Dendritic cell treated with granulocyte-macrophage colony-stimulating factor and Interleukin-4, amounts not matched to agents 40 ng/mL and 50 ng/mL, for 4 days (primary cell): ENCODE measurements around the gene PLPPR4.
"Not testable (repeated sequence)": the region's sequence is repeated elsewhere in the genome, so short reads cannot be mapped to it uniquely, and the experiment has no call there.

Source experiments
- H3K27ac Mint-ChIP-seq: one replicate; pipeline ENCODE4 v1.8.0; 2022; ENCODE audit warnings: mild to moderate bottlenecking, mixed read lengths
- H3K27me3 Mint-ChIP-seq: one replicate; pipeline ENCODE4 v1.8.0; 2022; ENCODE audit warnings: mild to moderate bottlenecking, mixed read lengths
- H3K36me3 Mint-ChIP-seq: one replicate; pipeline ENCODE4 v1.8.0; 2022; ENCODE audit warnings: low read depth, mixed read lengths
- H3K4me1 Mint-ChIP-seq: one replicate; pipeline ENCODE4 v1.8.0; 2022; ENCODE audit warnings: low read depth, mixed read lengths
- H3K4me3 Mint-ChIP-seq: one replicate; pipeline ENCODE4 v1.8.0; 2022; ENCODE audit warnings: mild to moderate bottlenecking, moderate library complexity, mixed read lengths
- H3K9me3 Mint-ChIP-seq: one replicate; pipeline ENCODE4 v1.8.0; 2022; ENCODE audit warnings: mixed read lengths
- intact Hi-C: fragments of 100-400 bp; cut with micrococcal nuclease; formaldehyde crosslinking; loops from one replicate; pipeline ENCODE4 v1.15.0; 2022

The PLPPR4 gene

DNA sequence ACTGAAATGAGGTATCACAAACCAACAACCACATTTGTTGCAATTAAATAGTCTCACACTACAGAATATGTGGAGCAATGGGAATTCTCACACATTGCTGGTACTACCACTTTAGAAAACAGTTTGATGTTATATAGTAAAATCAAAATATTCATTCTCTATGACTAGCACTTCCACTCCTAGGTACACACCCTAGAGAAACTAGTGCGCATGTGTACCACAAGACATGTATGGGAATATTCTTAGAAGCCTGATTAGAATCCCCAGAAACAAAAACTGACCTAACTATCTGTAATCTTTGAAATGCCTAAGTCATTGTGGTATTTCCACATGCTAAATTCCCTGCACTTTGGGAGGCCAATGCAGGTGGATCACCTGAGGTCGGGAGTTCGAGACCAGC lies 18.1 kb upstream of the PLPPR4 start:
- intact Hi-C loops = no loop called here
- H3K9me3 Mint-ChIP-seq = peaks cover 6% of the 10 kb centered on the region
- no peaks in the 10 kb centered on the region for H3K27me3 Mint-ChIP-seq
- H3K27ac Mint-ChIP-seq = no peak overlapping the region
- H3K4me1 Mint-ChIP-seq = peaks cover 5% of the 10 kb centered on the region
- H3K4me3 Mint-ChIP-seq = no peak overlapping the region
- no peaks in the 10 kb centered on the region for H3K36me3 Mint-ChIP-seq

GRCh38 chr1:99247199-99247598 lies 17.1 kb upstream of the PLPPR4 start:
- H3K4me1 Mint-ChIP-seq = peaks cover 5% of the 10 kb centered on the region
- no peak overlapping the region for H3K27ac Mint-ChIP-seq
- peaks cover 6% of the 10 kb centered on the region for H3K9me3 Mint-ChIP-seq
- intact Hi-C loops = no loop called here
- no peak overlapping the region for H3K4me3 Mint-ChIP-seq
- H3K27me3 Mint-ChIP-seq = no peaks in the 10 kb centered on the region
- no peaks in the 10 kb centered on the region for H3K36me3 Mint-ChIP-seq

DNA sequence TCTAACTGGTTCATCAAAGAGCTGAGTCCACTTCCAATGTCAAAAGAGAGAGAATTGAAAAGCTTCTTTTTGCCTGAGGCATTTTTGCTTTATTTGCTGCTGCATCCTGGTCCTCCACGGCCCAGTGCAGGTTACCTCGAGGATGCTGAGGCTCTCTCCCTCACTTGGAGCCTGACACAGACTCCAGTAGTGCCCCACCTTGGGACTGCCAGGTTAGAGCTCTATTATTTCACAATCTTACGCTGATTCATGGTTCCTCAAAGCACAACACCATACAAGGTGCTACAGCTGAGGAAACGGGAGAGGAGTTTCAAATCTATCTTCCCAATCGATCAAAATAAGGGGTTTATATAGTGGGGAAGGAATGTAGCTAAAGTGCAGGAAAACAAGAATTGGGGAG lies 13.6 kb upstream of the PLPPR4 start:
- Mint-ChIP-seq H3K36me3 (no peaks in the 10 kb centered on the region), H3K4me1 (peaks cover 5% of the 10 kb centered on the region), H3K27ac (no peak overlapping the region), H3K9me3 (peaks cover 6% of the 10 kb centered on the region), H3K4me3 (no peak overlapping the region), H3K27me3 (no peaks in the 10 kb centered on the region)
- intact Hi-C loops = no loop called here

DNA sequence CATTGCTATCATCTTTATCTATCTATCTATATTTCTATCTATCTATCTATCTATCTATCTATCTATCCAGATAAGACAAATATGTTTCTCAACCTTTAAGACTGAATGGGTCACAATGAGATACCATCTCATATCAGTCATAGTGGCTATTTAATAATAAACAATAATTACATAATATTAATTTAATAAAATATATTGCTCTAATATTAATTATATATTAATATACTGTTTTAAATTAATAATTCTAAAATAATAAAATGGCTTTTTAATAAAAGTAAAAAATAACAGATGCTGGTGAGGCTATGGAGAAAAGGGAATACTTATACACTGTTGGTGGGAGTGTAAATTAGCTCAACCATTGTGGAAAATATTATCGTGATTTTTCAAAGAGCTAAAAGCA lies 13.0 kb upstream of the PLPPR4 start:
- Mint-ChIP-seq H3K36me3 (no peaks in the 10 kb centered on the region), H3K27ac (no peak overlapping the region), H3K9me3 (peaks cover 6% of the 10 kb centered on the region), H3K4me3 (no peak overlapping the region), H3K27me3 (no peaks in the 10 kb centered on the region), H3K4me1 (peaks cover 5% of the 10 kb centered on the region)
- intact Hi-C loops = no loop called here

DNA sequence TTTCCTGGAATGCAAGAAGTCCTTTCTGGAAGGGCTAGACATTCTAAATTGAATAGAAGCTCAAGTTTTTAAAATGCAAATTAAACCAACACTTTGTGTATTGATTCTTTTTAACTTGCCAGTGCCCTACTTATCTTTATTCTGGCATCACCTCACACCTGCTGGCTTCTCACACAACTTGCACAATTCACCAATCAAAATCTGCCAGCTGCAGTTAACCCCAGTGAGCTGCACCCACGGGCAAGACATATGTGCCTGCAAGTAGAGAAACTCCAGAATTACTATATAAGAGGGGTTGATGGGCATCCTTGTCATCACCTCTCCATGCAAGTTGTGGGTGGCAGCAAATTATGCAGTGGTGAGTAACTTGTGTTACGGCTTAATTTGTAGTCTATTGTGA lies 11.7 kb upstream of the PLPPR4 start:
- Mint-ChIP-seq H3K36me3 (no peaks in the 10 kb centered on the region), H3K4me3 (no peak overlapping the region), H3K27ac (no peak overlapping the region), H3K27me3 (no peaks in the 10 kb centered on the region), H3K4me1 (peaks cover 5% of the 10 kb centered on the region), H3K9me3 (no peaks in the 10 kb centered on the region)
- intact Hi-C loops = no loop called here

GRCh38 chr1:99260402-99260801 lies 3.9 kb upstream of the PLPPR4 start:
- H3K27ac Mint-ChIP-seq, H3K36me3 Mint-ChIP-seq, H3K4me3 Mint-ChIP-seq, intact Hi-C loops, H3K4me1 Mint-ChIP-seq, H3K9me3 Mint-ChIP-seq: not testable (repeated sequence)
- H3K27me3 Mint-ChIP-seq = peaks cover 28% of the 10 kb centered on the region

DNA sequence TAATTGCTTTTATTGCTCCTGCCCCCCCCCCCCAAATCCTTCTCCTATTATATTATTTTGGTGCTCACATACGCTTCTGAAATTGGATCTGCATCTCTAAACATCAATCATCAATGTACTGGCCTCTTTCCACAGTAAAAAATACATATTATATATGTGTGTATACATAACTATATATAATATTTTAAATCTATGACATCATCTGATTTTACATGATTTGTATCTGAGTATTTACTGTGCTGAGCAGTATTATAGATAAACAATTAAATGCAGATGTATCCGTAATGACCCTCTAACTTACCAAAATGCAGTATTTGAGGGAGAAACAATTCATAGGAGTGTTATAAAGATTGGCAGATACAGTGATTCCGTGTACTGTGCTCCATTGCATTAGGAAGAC lies 832 bp downstream of the PLPPR4 start:
- Mint-ChIP-seq H3K36me3 (no peaks in the 10 kb centered on the region), H3K4me3 (no peak overlapping the region)

GRCh38 chr1:99266726-99267125 lies 2.4 kb downstream of the PLPPR4 start:
- Mint-ChIP-seq H3K4me3 (no peak overlapping the region), H3K9me3 (no peaks in the 10 kb centered on the region), H3K27ac (no peak overlapping the region), H3K27me3 (peaks cover 32% of the 10 kb centered on the region), H3K4me1 (peaks cover 9% of the 10 kb centered on the region), H3K36me3 (no peaks in the 10 kb centered on the region)
- intact Hi-C loops = no loop called here

More for the DNA sequence above, 832 bp downstream of the PLPPR4 start:
- H3K27ac Mint-ChIP-seq = no peak overlapping the region
- peaks cover 32% of the 10 kb centered on the region for H3K27me3 Mint-ChIP-seq
- H3K4me1 Mint-ChIP-seq = peaks cover 9% of the 10 kb centered on the region
- intact Hi-C loops = no loop called here
- no peaks in the 10 kb centered on the region for H3K9me3 Mint-ChIP-seq

- Mint-ChIP-seq H3K4me1 (peaks cover 9% of the 10 kb centered on the region), H3K36me3 (no peaks in the 10 kb centered on the region), H3K27ac (no peak overlapping the region), H3K4me3 (no peak overlapping the region), H3K27me3 (peaks cover 25% of the 10 kb centered on the region), H3K9me3 (no peaks in the 10 kb centered on the region)
- intact Hi-C loops = no loop called here
Observed at GRCh38 chr1:99268021-99268420, 3.7 kb downstream of the PLPPR4 start.

GRCh38 chr1:99269321-99269720 lies 5.0 kb downstream of the PLPPR4 start:
- Mint-ChIP-seq H3K27me3 (peaks cover 15% of the 10 kb centered on the region), H3K36me3 (no peaks in the 10 kb centered on the region), H3K27ac (no peak overlapping the region), H3K9me3 (no peaks in the 10 kb centered on the region), H3K4me1 (peaks cover 4% of the 10 kb centered on the region), H3K4me3 (no peak overlapping the region)
- intact Hi-C loops = no loop called here

GRCh38 chr1:99270646-99271045 lies 6.4 kb downstream of the PLPPR4 start:
- H3K9me3 Mint-ChIP-seq = no peaks in the 10 kb centered on the region
- no peaks in the 10 kb centered on the region for H3K36me3 Mint-ChIP-seq
- intact Hi-C loops = no loop called here
- H3K4me1 Mint-ChIP-seq = no peaks in the 10 kb centered on the region
- peaks cover 3% of the 10 kb centered on the region for H3K27me3 Mint-ChIP-seq
- no peak overlapping the region for H3K27ac Mint-ChIP-seq
- no peak overlapping the region for H3K4me3 Mint-ChIP-seq

DNA sequence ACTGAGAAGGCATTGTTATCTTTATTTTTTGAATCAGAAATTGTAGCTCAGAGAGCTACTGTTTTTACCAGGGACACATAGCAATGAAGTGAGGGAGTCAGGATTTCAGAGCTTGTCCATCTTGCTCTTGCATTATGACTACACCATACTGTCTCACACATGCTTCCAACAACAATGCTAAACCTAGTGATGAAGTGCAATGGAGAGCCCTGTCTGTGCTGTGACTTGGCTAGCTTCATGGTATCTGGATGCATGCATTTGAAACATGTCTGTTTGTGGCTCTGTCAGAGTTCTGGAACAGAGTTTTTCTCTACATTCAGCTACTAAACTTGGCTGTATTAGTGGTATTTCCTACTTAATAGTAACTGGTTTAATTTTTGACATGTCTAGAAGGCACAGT lies 7.0 kb downstream of the PLPPR4 start:
- Mint-ChIP-seq H3K36me3 (no peaks in the 10 kb centered on the region), H3K9me3 (no peaks in the 10 kb centered on the region), H3K4me3 (no peak overlapping the region), H3K27ac (no peak overlapping the region), H3K4me1 (no peaks in the 10 kb centered on the region), H3K27me3 (no peaks in the 10 kb centered on the region)
- intact Hi-C loops = no loop called here

DNA sequence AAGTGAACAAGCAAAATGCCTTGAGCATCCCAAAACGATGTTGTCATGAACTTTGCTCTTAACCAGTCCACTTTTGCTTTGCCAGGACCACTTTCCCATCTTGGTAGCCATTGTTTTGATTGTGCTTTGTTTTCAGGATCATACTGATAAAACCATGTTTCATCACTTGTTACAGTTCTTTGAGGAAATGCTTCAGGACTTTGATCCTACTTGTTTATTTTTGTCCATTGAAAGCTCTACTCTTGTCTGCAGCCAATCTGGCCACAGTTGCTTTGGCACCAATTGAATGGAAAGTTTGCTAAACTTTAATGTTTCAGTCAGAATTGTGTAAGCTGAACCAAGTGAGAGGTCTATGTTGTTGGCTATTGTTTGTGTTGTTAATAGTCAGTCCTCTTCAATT lies 12.8 kb downstream of the PLPPR4 start:
- intact Hi-C loops = no loop called here
- H3K9me3 Mint-ChIP-seq = no peaks in the 10 kb centered on the region
- H3K27ac Mint-ChIP-seq = no peak overlapping the region
- no peaks in the 10 kb centered on the region for H3K4me1 Mint-ChIP-seq
- no peak overlapping the region for H3K4me3 Mint-ChIP-seq
- H3K27me3 Mint-ChIP-seq = no peaks in the 10 kb centered on the region
- no peaks in the 10 kb centered on the region for H3K36me3 Mint-ChIP-seq

GRCh38 chr1:99279525-99279924 lies 15.2 kb downstream of the PLPPR4 start:
- H3K27ac Mint-ChIP-seq = no peak overlapping the region
- H3K9me3 Mint-ChIP-seq = no peaks in the 10 kb centered on the region
- H3K4me3 Mint-ChIP-seq = no peak overlapping the region
- no peaks in the 10 kb centered on the region for H3K36me3 Mint-ChIP-seq
- no peaks in the 10 kb centered on the region for H3K27me3 Mint-ChIP-seq
- intact Hi-C loops = no loop called here
- H3K4me1 Mint-ChIP-seq = no peaks in the 10 kb centered on the region

GRCh38 chr1:99281105-99281504 lies 16.8 kb downstream of the PLPPR4 start:
- no peaks in the 10 kb centered on the region for H3K9me3 Mint-ChIP-seq
- intact Hi-C loops = no loop called here

More at GRCh38 chr1:99281105-99281504, 16.8 kb downstream of the PLPPR4 start:
- no peaks in the 10 kb centered on the region for H3K27me3 Mint-ChIP-seq
- no peaks in the 10 kb centered on the region for H3K36me3 Mint-ChIP-seq
- H3K4me1 Mint-ChIP-seq = no peaks in the 10 kb centered on the region
- H3K4me3 Mint-ChIP-seq = no peak overlapping the region
- no peak overlapping the region for H3K27ac Mint-ChIP-seq
